Endothelial cell of umbilical vein (primary cell): ENCODE results near the gene SULT1E1. TPM values are rescaled to one million over a fixed set of nuclear protein-coding genes. Genes with fewer than 3 reads are reported as not detected.

Source experiments
- BruUV-seq: library from RNA; stranded (reverse); fragments of 400-500 nt; replicated peaks from 2 replicates; lab custom pipeline; 2021; lab: Mats Ljungman, UMichigan
- CTCF ChIA-PET: fragments of 300-600, 350-600 bp; sonication (Branson Sonifier 250); formaldehyde crosslinking; loops from one replicate; lab custom pipeline; 2021; ENCODE audit warnings: antibody characterized with exemption, inconsistent platforms; lab: Charles Lee
- POLR2A ChIA-PET: fragments of 300-600, 350-600 bp; sonication (Branson Sonifier 250); formaldehyde crosslinking; loops from one replicate; lab custom pipeline; 2021; ENCODE audit warnings: antibody characterized with exemption, inconsistent platforms; lab: Charles Lee
- DNase-seq: peaks from one replicate; pipeline ENCODE4 v3.0.0-alpha.2; 2011; ENCODE audit warnings: low read depth, low spot score
- FAIRE-seq: peaks from 2 replicates; lab custom pipeline; 2011; peaks lifted over from hg19 to GRCh38; lab: Jason Lieb, UNC
- H2AFZ ChIP-seq: 2 replicates; pipeline ENCODE4 v1.6.0; 2012; ENCODE audit warnings: low read depth, low read length, control low read depth, inconsistent platforms
- H3K27ac ChIP-seq: 2 replicates; pipeline ENCODE4 v1.5.1; 2011; ENCODE audit warnings: low read depth, mild to moderate bottlenecking, control low read depth, low read length, moderate library complexity; ENCODE audit not compliant: insufficient read depth
- H3K27me3 ChIP-seq, 2 experiments: 2 replicates each; pipeline versions ENCODE4 v1.6.0 to v1.6.1; 2011; ENCODE audit warnings: low read length in 2 of 2, mixed read lengths in 1 of 2; ENCODE audit not compliant: control insufficient read depth in 2 of 2, insufficient read depth in 2 of 2
- H3K36me3 ChIP-seq, 2 experiments: 2 replicates in 1 of 2; 3 replicates in 1 of 2; pipeline ENCODE4 v1.5.1; 2011; ENCODE audit warnings: low read length in 2 of 2, mild to moderate bottlenecking in 1 of 2, moderate library complexity in 1 of 2; ENCODE audit not compliant: control insufficient read depth in 2 of 2, insufficient read depth in 2 of 2; ENCODE audit errors: extremely low read depth in 1 of 2
- H3K4me1 ChIP-seq: 3 replicates; pipeline ENCODE4 v1.5.1; 2011; ENCODE audit warnings: mild to moderate bottlenecking, low read length; ENCODE audit not compliant: control insufficient read depth, insufficient read depth; ENCODE audit errors: extremely low read depth
- H3K4me2 ChIP-seq: 2 replicates; pipeline ENCODE4 v1.6.1; 2011; ENCODE audit warnings: low read length, control low read depth, mixed read lengths; ENCODE audit not compliant: insufficient read depth
- H3K4me3 ChIP-seq, 3 experiments: fragments of 200-600 bp in 1 of 3; sonication (generic), shearing (Covaris generic) in 1 of 3; replicated peaks in 1 of 3; 2 replicates each; pipeline ENCODE4 v1.5.1; 2011 to 2016; ENCODE audit warnings: control low read depth in 3 of 3, low read length in 3 of 3, mild to moderate bottlenecking in 2 of 3, inconsistent platforms in 1 of 3, low read depth in 1 of 3, moderate library complexity in 1 of 3; ENCODE audit not compliant: insufficient read depth in 1 of 3
- H3K79me2 ChIP-seq: 2 replicates; pipeline ENCODE4 v1.6.0; 2012; ENCODE audit warnings: low read length, inconsistent platforms; ENCODE audit not compliant: control insufficient read depth, insufficient read depth
- H3K9ac ChIP-seq: replicated peaks from 2 replicates; pipeline ENCODE3; 2011; ENCODE audit warnings: low read length, control low read depth; ENCODE audit not compliant: insufficient read depth; ENCODE audit errors: extremely low read depth
- H3K9me1 ChIP-seq: replicated peaks from 3 replicates; pipeline ENCODE4 v1.6.0; 2011; ENCODE audit warnings: mild to moderate bottlenecking, low read length; ENCODE audit not compliant: control insufficient read depth, insufficient read depth; ENCODE audit errors: extremely low read depth
- H3K9me3 ChIP-seq: replicated peaks from 2 replicates; pipeline ENCODE4 v1.5.1; 2012; ENCODE audit warnings: low read length, inconsistent platforms; ENCODE audit not compliant: control insufficient read depth, insufficient read depth
- H4K20me1 ChIP-seq: replicated peaks from 2 replicates; pipeline ENCODE3; 2011; ENCODE audit warnings: mild to moderate bottlenecking, low read length; ENCODE audit not compliant: control insufficient read depth, insufficient read depth; ENCODE audit errors: extremely low read depth
- CTCF ChIP-seq, 2 donors: IDR thresholded peaks; 1 replicate in 1 of 2; 2 replicates in 1 of 2; pipeline ENCODE4 v1.5.1; 2011; ENCODE audit warnings: low read length in 2 of 2, mild to moderate bottlenecking in 2 of 2, moderate library complexity in 2 of 2, control low read depth in 1 of 2, inconsistent platforms in 1 of 2, low read depth in 1 of 2; ENCODE audit not compliant: insufficient read depth in 1 of 2; ENCODE audit errors: extremely low read depth in 1 of 2
- EZH2 ChIP-seq: IDR thresholded peaks from 2 replicates; pipeline ENCODE4 v1.6.1; 2012; ENCODE audit warnings: borderline replicate concordance, low read depth, mild to moderate bottlenecking, moderate library complexity, low read length, inconsistent platforms; ENCODE audit not compliant: severe bottlenecking
- FOS ChIP-seq: IDR thresholded peaks from 2 replicates; pipeline ENCODE4 v1.6.1; 2011; ENCODE audit warnings: mild to moderate bottlenecking, low read length, moderate library complexity, borderline replicate concordance; ENCODE audit not compliant: insufficient read depth
- GATA2 ChIP-seq: IDR thresholded peaks from 2 replicates; pipeline ENCODE4 v1.7.0; 2011; ENCODE audit warnings: low read depth, mild to moderate bottlenecking, moderate library complexity, mixed read lengths, low read length; ENCODE audit not compliant: insufficient read length, insufficient read depth
- JUN ChIP-seq: IDR thresholded peaks from 2 replicates; pipeline ENCODE4 v1.6.1; 2011; ENCODE audit warnings: borderline replicate concordance, low read depth; ENCODE audit not compliant: insufficient read length, insufficient read depth
- MAX ChIP-seq: IDR thresholded peaks from 2 replicates; pipeline ENCODE4 v1.6.1; 2011; ENCODE audit not compliant: insufficient read depth, insufficient read length
- MYC ChIP-seq: IDR thresholded peaks from one replicate; pipeline ENCODE4 v1.6.1; 2011; ENCODE audit warnings: mild to moderate bottlenecking, low read depth, low read length
- POLR2A ChIP-seq: IDR thresholded peaks from 2 replicates; pipeline ENCODE4 v1.6.1; 2012; ENCODE audit warnings: low read depth, mild to moderate bottlenecking, control low read depth, low read length
- POLR2AphosphoS5 ChIP-seq: IDR thresholded peaks from 2 replicates; pipeline ENCODE4 v1.6.1; 2012; ENCODE audit warnings: low read depth, mild to moderate bottlenecking, control low read depth, low read length, moderate library complexity; ENCODE audit not compliant: insufficient read depth
- dilution Hi-C: fragments of 300-500 bp; cut with MboI; formaldehyde crosslinking; loops from one replicate; pipeline ENCODE4 v1.15.0; 2019; ENCODE audit warnings: low sequenced_read_pairs; ENCODE audit not compliant: extremely low pct_ligation_motif_present
- intact Hi-C: fragments of 100-400 bp; cut with micrococcal nuclease; formaldehyde crosslinking; loops from one replicate; pipeline ENCODE4 v1.10.0; 2022
- polyA plus RNA-seq, 4 experiments: library from polyadenylated mRNA; depleted of rRNA in 3 of 4; stranded (reverse) in 3 of 4; unstranded in 1 of 4; fragments of >200 nt; gene quantifications; 2 replicates each; pipeline versions ENCODE4 v1.2.1 to v1.2.3, GENCODE V29; 2011 to 2012; ENCODE audit warnings: missing spikeins in 1 of 4
- total RNA-seq: library from RNA; stranded (reverse); gene quantifications from 2 replicates; pipeline ENCODE4 v1.2.3, GENCODE V29; 2021

Gene SULT1E1
- total and polyA plus RNA-seq, 2 donors (not counting 3 experiments of a cell fraction or from before 2014, with no cell fraction given): 25.8 to 34.5 TPM

GRCh38 chr4:69861756-69862155 is 1.8 kb upstream of the SULT1E1 start:
- H3K79me2 ChIP-seq: no peaks in the 10 kb centered on the region
- no peak overlapping the region for H3K4me3 ChIP-seq
- H3K27ac ChIP-seq: no peak overlapping the region
- no peak for DNase-seq
- no peak for TF ChIP-seq JUN
- no peak for TF ChIP-seq POLR2A
- no peak for TF ChIP-seq MYC
- TF ChIP-seq EZH2: no peak
- TF ChIP-seq GATA2: no peak
- no peak for TF ChIP-seq CTCF (IDR thresholded peaks at IDR 0.05; ENCODE audit: extremely low read depth in 1 of 2, insufficient read depth in 1 of 2, low read depth in 1 of 2, low read length in 2 of 2)
- TF ChIP-seq FOS: no peak
- no peak for TF ChIP-seq MAX
- no peak for TF ChIP-seq POLR2AphosphoS5
- BruUV-seq: no TSS peak
- H3K9ac ChIP-seq: no peak overlapping the region
- H3K27me3 ChIP-seq: no peaks in the 10 kb centered on the region
- no peaks in the 10 kb centered on the region for H4K20me1 ChIP-seq
- no peaks in the 10 kb centered on the region for H3K36me3 ChIP-seq
- no peaks in the 10 kb centered on the region for H3K9me1 ChIP-seq
- H3K4me1 ChIP-seq: peaks cover 9% of the 10 kb centered on the region
- intact Hi-C loops (no loop called here), dilution Hi-C loops (no loop called here)
- H3K4me2 ChIP-seq: no peak overlapping the region
- ChIA-PET POLR2A (no interaction called here), CTCF (no interaction called here)
- no peaks in the 10 kb centered on the region for H3K9me3 ChIP-seq
- no peak overlapping the region for H2AFZ ChIP-seq
- no peak for FAIRE-seq
